Kidney capillary endothelial cell (primary cell): ENCODE results near the gene OR52N4.
"Not testable (repeated sequence)": the region's sequence is repeated elsewhere in the genome, so short reads cannot be mapped to it uniquely, and the experiment has no call there.

ENCODE experiments used
- DNase-seq: peaks from one replicate; pipeline ENCODE4 v3.0.0-alpha.2; 2018; ENCODE audit warnings: low spot score

The OR52N4 gene

DNA sequence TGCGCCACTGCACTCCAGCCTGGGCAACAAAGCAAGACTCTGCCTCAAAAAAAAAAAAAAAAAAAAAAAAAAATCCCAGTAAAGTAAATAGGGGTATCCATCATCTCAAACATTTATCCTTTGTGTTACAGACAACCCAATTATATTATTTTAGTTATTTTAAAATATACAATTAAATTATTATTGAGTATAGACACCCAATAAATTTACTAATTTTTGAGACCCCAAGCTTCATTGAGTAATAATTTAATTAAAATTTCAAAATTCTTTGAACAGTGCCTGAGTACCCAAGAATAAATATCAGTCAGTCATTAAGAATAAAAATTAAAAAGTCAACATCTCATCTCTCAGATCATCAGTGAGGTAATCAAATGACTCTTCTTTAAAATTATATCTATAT lies at the start of gene OR52N4:
TSS of gene OR52N4 (plus strand) at position 301 of the 400 bp plus-strand sequence. CDS start 498 bp downstream, outside the sequence.
- no peak for DNase-seq

GRCh38 chr11:5705688-5706087 lies 48.4 kb upstream of the OR52N4 start:
- DNase-seq, result no peak

- DNase-seq, result no peak
Observed at GRCh38 chr11:5712507-5712906, 41.5 kb upstream of the OR52N4 start.

DNA sequence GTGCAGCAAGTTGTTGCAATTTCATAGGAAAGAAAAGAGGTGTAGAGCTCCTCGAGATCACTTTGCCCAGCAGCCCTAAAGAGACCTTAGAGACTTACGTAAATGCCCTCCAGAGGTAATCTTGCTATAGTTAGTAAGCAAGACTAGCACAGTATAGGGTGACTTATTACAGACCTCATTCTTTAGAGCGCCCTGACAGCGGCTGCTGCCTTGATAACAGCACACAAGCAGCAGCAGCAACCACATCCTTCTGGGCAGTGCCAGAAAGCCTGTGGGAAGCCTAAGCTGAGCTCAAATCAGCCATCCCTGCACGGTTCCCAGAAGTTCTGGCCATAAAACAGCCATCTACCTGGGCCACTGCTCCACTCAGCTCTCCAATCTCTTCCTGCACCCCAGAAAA lies 40.3 kb upstream of the OR52N4 start:
- no peak for DNase-seq

DNA sequence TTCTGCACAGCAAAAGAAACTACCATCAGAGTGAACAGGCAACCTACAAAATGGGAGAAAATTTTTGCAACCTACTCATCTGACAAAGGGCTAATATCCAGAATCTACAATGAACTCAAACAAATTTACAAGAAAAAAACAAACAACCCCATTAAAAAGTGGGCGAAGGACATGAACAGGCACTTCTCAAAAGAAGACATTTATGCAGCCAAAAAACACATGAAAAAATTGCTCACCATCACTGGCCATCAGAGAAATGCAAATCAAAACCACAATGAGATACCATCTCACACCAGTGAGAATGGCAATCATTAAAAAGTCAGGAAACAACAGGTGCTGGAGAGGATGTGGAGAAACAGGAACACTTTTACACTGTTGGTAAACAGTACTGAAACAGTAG lies 37.5 kb upstream of the OR52N4 start:
- DNase-seq, result not testable (repeated sequence)

- no peak for DNase-seq
Observed at GRCh38 chr11:5719703-5720495, 34.1 kb upstream of the OR52N4 start.

- DNase-seq, result no peak
Observed at GRCh38 chr11:5722622-5723021, 31.4 kb upstream of the OR52N4 start.

- DNase-seq, result no peak
Observed at GRCh38 chr11:5726351-5726750, 27.7 kb upstream of the OR52N4 start.

- no peak for DNase-seq
Observed at GRCh38 chr11:5727691-5728090, 26.4 kb upstream of the OR52N4 start.

DNA sequence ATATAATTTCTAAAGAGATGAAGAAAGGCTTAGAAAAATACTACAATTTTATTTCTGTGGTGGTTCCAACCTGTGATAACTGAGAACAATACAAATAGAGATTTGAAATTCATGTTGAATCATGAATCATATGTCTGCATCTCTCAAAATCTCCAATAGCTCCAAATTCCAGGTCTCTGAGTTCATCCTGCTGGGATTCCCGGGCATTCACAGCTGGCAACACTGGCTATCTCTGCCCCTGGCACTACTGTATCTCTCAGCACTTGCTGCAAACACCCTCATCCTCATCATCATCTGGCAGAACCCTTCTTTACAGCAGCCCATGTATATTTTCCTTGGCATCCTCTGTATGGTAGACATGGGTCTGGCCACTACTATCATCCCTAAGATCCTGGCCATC lies 17.6 kb upstream of the OR52N4 start, which contains the start of gene OR56B1:
TSS of gene OR56B1 (plus strand) at position 53 of the 400 bp plus-strand sequence. CDS start at position 122, 69 bp downstream.
- no peak for DNase-seq

GRCh38 chr11:5737091-5737490 lies 17.0 kb upstream of the OR52N4 start:
- DNase-seq, result no peak

DNA sequence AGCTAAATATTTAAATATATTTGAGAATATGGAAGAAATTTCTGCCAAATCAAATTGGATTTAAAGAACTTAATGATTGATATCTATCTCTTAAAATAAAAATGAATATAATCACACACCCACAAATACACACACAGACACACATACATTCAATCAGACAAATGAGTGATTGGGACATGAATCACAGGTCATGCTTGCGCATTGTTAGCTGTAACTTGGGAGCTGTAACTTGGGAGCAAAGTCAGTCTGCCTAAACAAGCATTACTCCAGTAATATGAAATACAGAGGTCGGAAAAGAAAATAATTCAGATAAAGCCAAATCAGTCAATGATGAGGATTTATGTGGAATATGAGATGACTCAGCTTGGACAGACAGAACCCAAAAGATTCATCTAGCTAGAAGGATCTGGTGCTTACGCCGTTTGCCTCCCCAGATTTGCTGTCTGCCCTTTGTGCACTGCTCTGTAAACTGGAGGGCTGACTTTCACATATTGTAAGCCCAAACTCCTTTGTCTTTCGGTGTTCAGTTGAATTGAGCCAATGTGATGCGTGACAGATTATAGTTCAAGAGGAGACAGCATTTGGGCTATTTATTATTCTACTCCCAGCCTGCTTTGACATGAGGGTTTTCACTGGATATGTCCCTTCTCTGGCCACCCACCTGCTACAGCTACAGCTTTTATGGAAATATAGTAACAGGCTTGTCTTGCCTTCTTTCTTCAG lies 16.2 kb upstream of the OR52N4 start:
- no peak for DNase-seq

- no peak for DNase-seq
Observed at GRCh38 chr11:5738431-5738830, 15.6 kb upstream of the OR52N4 start.

- DNase-seq, result no peak
Observed at GRCh38 chr11:5746614-5747013, 7.4 kb upstream of the OR52N4 start.

GRCh38 chr11:5749836-5750235 lies 4.2 kb upstream of the OR52N4 start:
- DNase-seq, result no peak

DNA sequence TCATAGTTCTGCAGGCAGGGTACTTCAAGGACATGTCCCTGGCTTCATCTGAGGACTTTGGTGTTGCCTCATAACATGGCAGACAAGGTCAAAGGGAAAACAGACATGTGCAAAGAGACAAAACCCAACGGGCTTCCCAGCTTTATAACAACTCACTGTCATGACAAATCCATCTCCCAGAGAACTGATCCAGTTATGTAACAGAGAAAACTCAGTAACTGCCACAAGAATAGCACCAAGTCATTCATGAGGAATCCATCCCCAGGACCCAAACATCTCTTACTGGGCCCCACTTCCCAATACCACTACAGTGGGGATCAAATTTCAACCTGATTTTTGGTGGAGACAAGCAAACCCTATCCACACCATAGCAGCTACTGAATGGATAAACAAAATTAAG lies 13.0 kb downstream of the OR52N4 start:
- no peak for DNase-seq

- DNase-seq, result no peak
Observed at GRCh38 chr11:5783255-5783654, 29.2 kb downstream of the OR52N4 start, which contains the start of gene OR52N5. TSS of gene OR52N5 (minus strand) at chr11:5783355. CDS start at chr11:5778634, 4,721 bp downstream.

DNA sequence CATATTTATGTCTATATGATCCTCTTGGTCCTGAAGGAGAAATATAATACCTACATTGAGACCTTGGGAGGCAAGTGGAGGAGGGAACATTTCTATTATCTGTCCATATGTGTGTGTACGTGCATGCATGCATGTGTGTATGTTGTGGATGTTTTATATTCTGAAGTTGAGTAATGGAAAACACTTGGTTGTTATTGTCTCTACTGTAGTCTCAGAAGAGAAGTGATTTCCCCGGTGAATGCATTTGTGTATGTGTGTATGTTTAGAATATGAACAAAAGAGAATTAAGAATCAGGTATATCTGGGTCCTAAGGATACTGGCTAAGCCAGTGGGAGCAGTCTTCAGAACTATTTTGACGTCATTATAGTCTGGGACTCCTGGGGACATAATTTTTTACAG lies 37.1 kb downstream of the OR52N4 start, which contains the start of gene OR52N1:
TSS of gene OR52N1 (minus strand) at position 101 of the 400 bp plus-strand sequence. CDS start 2,449 bp downstream, outside the sequence.
- DNase-seq, result no peak

GRCh38 chr11:5796541-5796940 lies 42.5 kb downstream of the OR52N4 start:
- no peak for DNase-seq

- DNase-seq, result no peak
Observed at GRCh38 chr11:5803982-5804381, 49.9 kb downstream of the OR52N4 start.
